NOMO-1 (cell line): ENCODE data around the gene AIFM2.
"Not testable (repeated sequence)": the region's sequence is repeated elsewhere in the genome, so short reads cannot be mapped to it uniquely, and the experiment has no call there.

ENCODE experiments used
- DNase-seq, 2 experiments: peaks; one replicate each; lab custom pipeline; 2025; ENCODE audit not compliant: unreplicated experiment in 2 of 2; lab: John Stamatoyannopoulos, UW

The AIFM2 gene

DNA sequence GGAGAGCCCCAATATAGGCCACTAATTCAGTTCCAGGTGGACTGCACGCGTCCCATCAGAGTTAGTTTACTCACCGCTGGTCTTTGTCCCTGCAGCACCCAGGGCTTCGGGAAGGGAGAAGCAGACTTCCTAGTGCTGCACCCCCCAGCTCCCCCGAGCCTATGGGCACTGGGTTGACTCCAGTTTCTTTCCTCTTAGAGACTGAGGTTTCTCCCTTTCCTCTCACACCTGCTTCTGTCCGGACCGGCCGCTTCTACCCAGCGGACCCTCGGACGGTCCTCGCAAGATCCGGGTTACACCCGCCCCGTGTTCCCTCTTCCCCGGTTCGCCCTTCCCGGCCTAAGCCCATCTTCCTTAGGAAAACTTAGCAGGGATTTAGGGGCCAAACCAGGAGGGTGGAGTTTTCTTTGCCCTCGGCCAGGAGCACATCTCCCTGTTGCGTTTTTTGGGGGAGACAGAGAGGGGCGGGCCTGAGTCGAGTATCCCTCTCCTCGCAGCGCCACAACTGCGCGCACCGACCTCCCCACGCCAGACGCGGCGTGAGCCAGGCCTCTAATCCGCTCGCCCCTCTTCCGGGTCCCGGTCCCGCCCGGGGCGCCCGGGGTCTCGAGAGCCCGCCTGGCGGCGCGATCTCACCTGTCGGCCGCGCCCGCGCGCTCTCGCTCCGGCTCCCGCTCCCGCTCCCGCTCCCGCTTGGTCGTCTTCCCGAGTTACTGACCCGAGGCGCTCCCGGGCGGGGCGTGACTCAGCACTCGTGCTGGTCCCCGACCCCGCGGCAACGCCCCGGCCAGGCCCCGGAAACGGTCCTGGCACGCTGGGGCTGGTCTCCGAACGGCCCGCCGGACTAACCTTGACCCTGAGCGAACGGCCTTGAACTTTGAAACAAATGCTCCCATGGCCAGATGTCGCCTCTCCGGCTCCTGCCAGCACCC is at the start of gene AIFM2:
AIFM2 (minus strand) TSS at position 728 of the 932 bp plus-strand sequence. CDS start 8,741 bp downstream, outside the sequence.
- DNase-seq: peak; percentile 4 to 19

DNA sequence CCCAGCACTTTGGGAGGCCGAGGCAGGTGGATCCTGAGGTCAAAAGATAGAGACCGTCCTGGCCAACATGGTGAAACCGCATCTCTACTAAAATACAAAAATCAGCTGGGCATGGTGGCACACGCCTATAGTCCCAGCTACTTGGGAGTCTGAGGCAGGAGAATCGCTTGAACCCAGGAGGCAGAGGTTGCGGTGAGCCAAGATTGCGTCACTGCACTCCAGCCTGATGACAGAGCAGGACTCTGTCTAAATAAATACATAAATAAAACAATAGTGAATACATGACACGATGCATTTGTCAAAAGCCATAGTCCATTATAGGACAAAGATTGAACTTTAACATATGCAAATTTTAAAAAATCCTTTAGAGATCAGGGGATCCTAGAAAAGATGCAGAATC is 46.6 kb upstream of the AIFM2 start:
- not testable (repeated sequence) for DNase-seq

DNA sequence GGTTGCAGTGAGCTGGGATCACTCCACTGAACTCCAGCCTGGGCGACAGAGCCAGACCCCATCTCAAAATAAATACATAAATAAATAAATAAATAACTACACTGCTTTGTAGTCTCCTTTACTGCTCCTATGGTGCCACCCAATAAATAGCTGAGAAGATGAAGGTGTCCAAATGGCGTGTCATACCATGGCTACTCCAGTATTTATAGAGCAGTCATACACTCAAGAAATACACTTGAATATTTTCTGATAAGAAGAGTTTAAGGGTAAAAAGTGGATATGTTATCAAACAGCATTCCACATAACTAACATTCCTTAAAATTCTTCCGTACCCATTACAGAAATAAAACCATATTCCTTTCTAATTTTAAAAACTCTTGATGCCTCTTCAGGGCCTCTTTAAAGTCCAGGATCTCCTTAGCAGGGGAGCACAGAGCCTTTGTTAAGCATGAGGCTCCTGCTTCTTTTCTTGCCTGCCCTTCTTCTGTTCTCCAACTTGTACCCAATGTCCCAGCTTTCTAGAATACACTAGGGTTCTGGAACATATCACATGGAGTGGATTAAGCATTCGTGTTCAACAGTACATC is 45.6 kb upstream of the AIFM2 start:
- DNase-seq: no peak

DNA sequence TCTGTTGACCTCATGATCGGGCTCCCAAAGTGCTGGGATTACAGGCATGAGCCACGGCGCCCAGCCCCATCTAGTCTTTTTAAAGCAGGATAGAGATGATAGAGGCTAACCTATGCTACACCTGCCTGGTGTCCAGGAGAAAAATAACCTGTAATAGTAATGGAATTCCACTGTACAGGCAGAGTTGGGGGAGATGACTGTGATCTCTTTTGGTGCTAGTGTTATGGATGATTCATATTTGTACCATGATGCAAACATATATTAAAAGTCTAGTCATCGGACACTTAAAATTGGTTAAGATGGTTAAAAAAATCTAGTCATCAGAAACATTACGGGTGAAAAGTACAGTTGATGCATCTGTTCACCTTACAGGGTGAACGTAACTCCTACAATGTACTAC is 43.8 kb upstream of the AIFM2 start:
- DNase-seq: no peak

DNA sequence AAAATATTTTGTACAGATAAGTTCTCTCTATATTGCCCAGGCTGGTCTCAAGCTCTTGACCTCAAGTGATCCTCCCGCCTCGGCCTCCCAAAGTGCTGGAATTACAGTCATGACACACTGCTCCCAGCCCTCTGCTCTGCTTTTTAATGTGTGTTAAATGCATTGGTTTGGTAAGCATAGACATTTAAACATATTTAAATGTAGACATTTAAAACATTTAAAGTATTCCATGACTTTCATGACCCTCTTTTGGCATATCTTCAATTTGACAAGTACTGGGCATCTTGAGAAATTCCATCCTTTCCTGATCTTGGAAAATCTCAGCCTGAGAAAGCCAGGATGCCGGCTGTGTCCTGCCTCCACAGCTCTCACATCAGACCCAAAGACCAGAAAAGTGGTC is 42.9 kb upstream of the AIFM2 start:
- DNase-seq: no peak

DNA sequence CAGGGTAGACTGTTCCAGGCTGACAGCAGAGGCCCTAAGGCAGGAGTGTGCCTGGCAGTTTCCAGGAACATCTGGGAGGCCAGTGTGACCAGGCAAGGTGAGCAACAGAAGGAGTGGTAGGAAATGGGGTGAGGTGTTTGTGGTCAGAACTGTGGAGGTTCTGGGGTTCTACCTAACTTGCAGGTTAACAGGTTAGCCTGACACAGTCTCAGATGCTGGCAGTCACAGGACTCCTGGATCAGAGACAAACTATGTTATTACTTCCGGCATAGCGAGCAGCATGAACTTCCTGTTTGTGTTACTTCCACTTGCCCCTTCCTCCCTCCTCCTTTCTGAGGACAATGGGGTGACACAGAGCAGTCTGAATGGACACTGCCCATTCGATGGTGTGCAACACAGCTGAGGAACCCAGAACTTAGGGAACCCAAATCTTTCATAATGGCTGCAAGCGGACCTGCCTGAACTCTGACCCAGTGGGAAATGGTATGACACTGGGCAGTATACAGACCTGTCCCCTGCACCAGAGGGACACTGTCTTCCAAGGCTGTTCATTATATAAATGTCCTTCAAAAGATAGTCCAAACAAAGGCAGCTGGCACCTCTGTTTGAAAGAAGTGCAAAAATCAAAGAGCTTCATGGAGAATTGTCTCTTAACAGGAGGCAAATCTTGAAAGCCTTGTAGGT is 41.6 kb upstream of the AIFM2 start:
- DNase-seq: peak; percentile 30 to 61

DNA sequence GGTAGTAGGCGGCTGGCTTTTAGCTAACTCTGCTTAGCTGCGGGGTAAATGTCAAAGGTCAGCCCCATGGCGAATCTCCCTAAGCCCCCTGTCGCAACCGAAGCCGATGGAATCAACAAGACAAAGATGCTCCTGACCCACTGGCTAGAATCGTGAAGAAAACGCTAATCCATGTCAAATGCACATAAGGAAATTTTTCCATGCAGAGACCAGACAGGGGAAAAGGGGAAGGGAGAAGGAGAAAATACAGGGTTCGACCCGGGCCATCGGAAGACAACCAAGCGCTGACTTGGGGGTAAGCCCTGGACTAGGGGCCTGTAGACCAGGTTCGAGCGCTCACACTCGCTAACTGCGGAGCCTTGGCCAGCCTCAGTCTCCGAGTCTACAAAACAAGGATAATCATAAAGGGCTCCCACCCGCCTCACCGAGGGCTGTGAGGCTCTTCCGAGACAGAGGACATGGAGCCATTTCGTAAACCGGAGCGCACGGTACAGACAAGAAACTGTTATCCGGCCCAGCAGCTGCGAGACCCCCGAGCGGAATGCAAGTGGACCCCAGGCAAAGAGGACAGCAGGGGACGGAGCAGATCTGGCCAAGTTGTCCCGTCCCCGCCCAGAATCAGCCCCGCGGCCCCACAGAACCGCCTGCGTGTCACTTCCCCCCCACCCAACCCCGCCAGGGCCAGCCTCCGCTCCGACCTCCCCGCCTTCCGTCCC is 37.2 kb upstream of the AIFM2 start:
- DNase-seq: peak in 1 of 2 experiments; percentile 7

DNA sequence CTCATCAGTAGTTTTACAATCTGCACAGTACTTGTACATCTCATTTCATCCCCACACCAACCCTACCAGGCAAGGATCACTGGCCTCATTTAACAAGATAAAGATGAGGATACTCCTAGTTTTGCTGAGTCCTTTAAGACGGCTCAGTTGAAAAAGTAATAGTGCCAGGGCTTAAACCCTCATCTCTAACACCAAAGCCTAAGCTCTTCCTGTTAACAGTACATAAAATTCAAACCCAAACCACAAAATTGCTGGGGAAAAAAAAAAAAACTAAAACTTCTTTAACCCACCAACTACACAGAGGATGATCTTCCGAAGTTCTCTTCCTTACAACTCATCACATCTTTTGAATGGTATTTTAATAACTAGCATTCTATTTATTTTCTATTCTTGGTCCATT is 36.4 kb upstream of the AIFM2 start:
- peak in 1 of 2 experiments; percentile 1 for DNase-seq

DNA sequence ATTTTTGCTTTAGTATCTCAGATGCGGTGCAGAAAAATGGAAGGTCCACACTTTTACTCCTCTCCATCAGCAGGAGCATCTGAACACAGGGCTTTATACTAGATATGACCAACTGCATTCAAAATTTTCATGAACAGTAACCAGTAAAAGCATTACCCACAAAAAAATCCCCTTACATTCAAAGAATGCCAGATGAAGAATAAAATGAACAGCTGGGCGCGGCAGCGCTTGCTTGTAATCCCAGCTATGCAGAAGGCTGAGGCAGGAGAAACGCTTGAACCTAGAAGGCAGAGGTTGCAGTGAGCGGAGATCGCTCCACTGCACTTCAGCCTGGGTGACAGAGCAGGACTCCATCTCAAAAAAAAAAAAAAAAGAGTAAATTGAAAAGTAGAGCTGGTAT is 34.6 kb upstream of the AIFM2 start:
- no peak for DNase-seq

DNA sequence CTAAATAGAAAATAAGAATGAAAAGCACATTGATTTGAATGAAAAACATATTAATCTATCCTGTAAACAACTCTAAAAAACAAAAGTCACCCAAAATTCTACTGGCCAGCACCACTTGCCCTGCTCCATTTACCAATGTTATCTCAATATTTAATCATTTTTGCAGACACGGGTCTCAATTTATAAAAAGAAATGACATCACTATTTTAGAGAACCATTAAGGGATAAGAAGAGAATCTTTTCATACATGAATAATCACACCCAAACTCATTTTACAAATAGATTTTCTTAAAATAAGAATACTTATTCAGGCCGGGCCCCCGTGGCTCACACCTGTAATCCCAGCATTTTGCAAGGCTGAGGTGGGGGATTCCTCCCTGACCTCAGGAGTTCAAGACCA is 33.8 kb upstream of the AIFM2 start:
- DNase-seq: no peak

DNA sequence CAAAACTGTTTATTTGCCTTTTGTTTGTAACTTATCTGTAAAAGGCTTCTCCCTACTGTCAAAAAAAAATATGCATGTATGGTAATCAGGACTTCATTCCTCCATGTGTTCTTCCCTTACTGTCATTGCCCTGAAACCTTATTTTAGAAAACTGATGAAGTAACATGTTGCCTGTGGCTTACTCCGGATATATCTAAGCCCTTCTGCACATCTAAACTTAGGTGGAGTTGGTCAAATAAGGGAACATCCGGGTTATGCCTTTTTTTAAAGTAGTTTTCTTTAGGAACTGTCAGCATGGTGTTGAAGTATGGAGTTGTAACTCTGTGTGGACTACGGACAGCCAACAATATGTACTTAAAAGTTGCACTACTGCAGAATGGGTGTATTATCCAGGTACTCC is 31.5 kb upstream of the AIFM2 start:
- DNase-seq: peak; percentile 75 to 93

DNA sequence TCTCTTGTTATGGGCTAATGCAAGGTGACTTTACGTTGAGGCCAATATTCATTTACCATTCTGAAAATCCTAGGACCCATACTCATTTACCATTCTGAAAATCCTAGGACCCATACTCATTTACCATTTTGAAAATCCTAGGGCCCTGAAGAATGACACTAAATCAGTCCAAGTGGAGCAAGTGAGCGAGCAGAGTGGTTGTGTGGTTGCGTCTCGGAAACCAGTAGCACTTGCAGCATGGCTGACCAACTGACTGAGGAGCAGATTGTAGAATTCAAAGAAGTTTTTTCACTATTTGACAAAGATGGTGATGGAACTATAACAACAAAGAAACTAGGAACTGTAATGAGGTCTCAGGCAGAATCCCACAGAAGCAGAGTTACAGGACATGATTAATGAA is 30.8 kb upstream of the AIFM2 start:
- no peak for DNase-seq

DNA sequence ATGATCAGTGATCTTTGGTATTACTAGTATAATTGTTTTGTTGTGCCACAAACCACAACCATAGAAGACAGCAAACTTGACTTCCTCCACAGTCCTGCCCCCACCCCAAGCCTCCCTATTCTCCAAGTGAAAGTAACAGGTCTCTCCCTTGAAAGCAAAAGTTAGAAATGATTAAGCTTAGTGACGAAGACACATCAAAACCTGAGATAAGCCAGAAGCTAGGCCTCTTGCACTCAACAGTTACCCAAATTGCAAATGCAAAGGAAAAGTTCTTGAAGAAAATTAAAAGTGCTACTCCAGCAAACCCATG is 30.2 kb upstream of the AIFM2 start:
- DNase-seq: peak; percentile 43 to 58

DNA sequence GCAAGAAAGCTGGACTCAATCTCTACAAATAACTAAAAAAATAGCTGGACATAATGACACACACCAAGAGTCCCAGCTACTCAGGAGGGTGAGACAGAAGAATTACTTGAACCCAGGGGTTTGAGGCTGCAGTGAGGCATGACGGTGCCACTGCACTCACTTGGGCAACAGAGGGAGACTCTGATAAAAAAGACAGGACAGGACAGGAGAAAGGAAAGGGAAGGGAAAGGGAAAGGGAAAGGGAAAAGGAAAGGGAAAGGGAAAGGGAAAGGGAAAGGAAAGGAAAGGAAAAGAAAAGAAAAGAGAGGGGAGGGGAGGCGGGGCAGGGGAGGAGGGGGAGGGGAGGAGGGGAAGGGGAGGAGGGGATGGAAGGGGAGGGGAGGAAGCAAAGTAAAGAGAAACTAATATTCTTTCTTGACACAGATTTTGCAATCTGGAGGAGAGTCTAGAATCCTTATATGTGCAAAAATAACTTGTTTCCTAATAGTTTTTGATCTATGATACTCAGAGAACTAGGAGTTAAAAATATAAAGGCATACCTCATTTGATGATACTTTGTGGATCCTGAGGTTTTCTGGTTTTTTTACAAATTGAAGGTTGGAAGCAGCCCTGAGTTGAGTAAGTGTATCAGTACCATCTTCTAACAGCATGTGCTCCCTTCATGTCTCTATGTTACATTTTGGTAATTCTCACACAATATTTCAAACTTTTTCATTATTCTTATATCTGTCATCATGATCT is 29.7 kb upstream of the AIFM2 start:
- DNase-seq: no peak

DNA sequence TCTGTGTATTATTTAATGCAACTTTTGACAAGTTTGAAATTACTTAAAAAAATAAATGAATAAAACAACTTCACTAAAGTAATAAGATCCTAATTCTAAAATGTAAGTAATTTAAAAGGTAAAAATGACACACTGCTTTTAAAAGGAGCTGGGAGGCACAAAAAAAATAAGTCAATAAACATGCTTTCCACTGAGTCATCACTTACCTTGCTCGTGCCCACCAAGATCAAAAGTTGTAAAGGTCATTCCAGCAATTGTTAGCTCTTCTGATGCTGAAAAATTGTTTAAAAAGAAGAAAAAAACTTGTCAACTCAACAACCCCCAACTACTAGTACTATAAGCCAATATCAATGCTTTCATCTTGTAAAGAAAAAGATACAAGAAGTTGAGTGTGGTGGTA is 28.2 kb upstream of the AIFM2 start:
- no peak for DNase-seq

DNA sequence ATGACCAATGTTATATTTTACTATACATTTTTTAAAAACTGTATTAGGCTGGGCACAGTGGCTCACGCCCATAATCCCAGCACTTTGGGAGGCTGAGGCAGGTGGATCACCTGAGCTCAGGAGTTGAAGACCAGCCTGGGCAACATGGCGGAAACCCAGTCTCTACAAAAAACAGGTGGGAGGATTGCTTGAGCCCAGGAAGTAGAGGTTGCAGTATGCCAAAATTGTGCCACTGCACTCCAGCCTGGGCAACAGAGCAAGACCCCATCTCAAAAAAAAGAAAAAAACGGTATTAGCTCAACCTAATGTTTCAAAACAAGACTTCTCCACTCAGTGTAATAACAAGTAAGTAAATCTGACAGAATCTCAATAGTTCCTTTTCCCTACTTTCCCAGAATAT is 26.7 kb upstream of the AIFM2 start:
- not testable (repeated sequence) for DNase-seq

DNA sequence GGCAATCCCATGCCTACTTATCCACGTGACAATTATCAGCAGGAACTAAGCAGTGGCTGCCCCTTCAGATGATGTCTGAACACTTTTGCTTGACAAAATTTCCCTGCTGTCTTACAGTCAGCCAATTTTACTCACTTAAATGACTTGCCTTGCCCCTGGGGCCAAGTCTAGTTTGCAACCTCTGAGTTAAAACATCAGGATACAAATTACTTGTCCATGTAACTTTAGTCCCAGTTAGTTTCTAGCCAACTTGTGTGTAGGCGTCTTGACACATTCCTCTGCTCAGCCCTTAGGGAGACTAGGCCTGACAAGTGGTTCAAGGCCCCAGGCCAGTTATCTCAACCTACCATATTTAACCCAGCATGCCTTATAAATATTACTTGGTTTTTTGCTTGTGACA is 25.5 kb upstream of the AIFM2 start:
- DNase-seq: no peak

DNA sequence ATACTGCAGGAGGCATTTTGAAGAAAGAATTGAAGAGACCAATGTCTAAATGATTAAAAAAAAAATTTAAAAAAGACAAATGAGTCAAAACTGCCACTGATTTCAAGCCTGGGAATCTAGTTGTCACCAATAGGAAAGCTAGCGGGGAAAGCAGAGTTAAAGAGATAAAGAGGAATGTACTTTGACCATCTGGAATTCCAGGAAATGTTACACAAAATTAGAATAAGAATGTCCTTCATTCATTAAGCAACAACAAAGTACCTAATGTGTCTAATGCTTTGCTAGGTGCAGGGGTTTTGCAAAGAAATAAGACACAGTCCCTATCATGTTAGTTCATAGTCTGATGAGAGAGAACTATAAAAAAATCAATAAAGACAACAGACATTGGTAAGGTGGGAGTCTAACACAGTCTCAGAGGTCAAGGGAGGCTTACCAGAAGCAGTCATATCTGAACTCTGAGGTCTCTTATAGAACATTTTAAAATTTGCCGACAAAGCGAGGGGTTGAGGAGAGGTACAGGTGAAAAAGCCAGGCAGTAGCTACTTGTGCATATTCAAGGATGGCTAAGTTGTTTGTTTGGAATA is 22.7 kb upstream of the AIFM2 start:
- DNase-seq: no peak

DNA sequence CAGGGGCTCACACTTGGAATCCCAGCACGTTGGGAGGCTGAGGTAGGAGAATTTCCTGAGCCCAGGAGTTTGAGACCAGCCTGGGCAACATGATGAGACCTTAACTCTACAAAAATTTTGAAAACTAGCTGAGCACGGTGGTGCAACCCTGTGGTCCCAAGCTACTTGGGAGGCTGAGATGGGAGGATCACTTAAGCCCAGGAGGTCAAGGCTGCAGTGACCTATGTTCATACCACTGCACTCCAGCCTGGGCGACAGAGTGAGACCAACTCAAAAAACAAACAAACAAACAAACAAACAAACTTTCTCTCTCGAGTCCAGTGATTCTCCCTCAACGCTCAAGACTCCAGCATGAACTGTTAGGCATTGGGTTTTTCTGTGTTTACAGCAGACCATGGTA is 15.9 kb upstream of the AIFM2 start:
- DNase-seq: no peak

DNA sequence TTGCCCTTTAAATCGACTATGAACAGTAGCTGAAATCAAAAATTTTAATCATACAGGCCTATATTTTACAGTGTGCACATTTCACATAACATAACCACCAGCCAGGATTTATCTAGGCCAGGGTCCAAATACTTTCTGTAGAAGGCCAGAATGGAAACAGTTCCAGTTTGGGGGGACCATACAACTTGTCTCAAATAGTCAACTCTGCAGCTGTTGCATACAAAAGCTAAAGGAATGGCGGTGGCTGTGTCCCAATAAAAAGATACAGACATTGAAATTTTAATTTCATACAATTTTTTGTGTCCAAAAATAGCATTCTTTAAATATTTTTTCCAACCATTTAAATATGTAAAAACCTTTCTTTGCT is 14.6 kb upstream of the AIFM2 start:
- no peak for DNase-seq
